ENCODE measurements around the gene MGAT3. TPM values are rescaled to one million over a fixed set of nuclear protein-coding genes. Genes with fewer than 3 reads are reported as not detected.

The MGAT3 gene
- total and polyA plus RNA-seq, 2 of the 8 experiments (the other 6 are each of a cell fraction or from before 2014, with no cell fraction given): 4.3 to 9.2 TPM

DNA sequence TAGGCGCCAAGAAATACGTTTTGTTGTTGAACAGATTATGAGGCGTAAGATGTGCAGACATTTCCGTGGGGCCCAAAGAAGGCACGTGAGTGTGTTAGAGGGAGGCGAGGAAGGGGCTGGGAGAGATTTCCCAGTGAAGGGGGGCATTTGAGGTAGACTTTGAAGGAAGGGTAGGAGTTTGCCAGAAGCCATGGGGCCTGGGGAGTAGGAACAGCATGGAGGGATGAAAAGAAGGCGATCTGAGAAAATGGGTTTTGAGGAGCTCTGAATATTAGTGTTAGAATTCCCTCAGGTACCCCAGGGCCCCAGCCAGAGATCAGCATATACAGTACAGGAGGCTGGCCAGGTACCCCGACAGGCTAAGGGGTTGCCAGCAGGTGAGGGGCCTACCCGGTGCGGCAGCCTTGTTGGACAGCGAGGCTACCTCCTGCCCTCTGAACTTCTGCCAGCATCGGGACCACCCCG is 44.9 kb downstream of the MGAT3 start:
- Histone ChIP-seq H3K4me2 (ENCODE audit: insufficient read depth in 1 of 2, low read depth in 2 of 2, low read length in 2 of 2) (peak overlapping the region; percentile 77 to 86), H2BK12ac (ENCODE audit: low read depth, low read length) (peak overlapping the region; percentile 50; the same call in 1 of the 2 replicates), H3K23me2 (ENCODE audit: low read depth, low read length) (peaks cover 5% of the 10 kb centered on the region), H3K79me1 (ENCODE audit: low read depth, low read length) (peaks cover 3% of the 10 kb centered on the region; the same call in 1 of the 2 replicates), H4K91ac (replicated peaks; ENCODE audit: insufficient read length, low read length) (no peak overlapping the region), H3K79me2 (ENCODE audit: control insufficient read depth in 1 of 2, insufficient read depth in 2 of 2, low read length in 2 of 2) (peaks cover 5 to 13% of the 10 kb centered on the region in 2 experiments; a peak in 3 of 4 replicates), H3K36me3 (ENCODE audit: control insufficient read depth in 2 of 4, insufficient read depth in 4 of 4, low read length in 3 of 4) (peaks cover 5 to 26% (median 18%) of the 10 kb centered on the region in 4 experiments), H4K20me1 (replicated peaks in 1 of 2; ENCODE audit: control insufficient read depth in 1 of 2, insufficient read depth in 2 of 2, low read length in 2 of 2) (peaks cover 16 to 26% of the 10 kb centered on the region in 2 experiments), H3K4ac (replicated peaks; ENCODE audit: insufficient read length, low read depth, low read length) (peak overlapping the region; percentile 13), H3K9ac (replicated peaks in 1 of 4; ENCODE audit: extremely low read depth in 1 of 4, low read depth in 3 of 4, low read length in 3 of 4) (peak overlapping the region in 1 of 4 experiments; percentile 13; a peak in 1 of 7 replicates), H3K14ac (ENCODE audit: insufficient read length) (no peak overlapping the region), H3K4me1 (replicated peaks in 1 of 4; ENCODE audit: control insufficient read depth in 3 of 4, insufficient read depth in 4 of 4, low read length in 3 of 4) (peaks cover 3 to 9% (median 4%) of the 10 kb centered on the region in 4 experiments; a peak in 6 of 7 replicates), H2BK5ac (ENCODE audit: low read depth, low read length) (no peak overlapping the region), H3K9me3 (ENCODE audit: insufficient read depth in 2 of 2, low read depth in 1 of 2, low read length in 1 of 2) (no peaks in the 10 kb centered on the region), H3K56ac (replicated peaks; ENCODE audit: insufficient read length, low read depth, low read length) (no peak overlapping the region), H4K8ac (ENCODE audit: extremely low read depth, insufficient read depth, low read length) (no peak overlapping the region), H3K18ac (ENCODE audit: extremely low read depth, low read length) (no peak overlapping the region), H3K27me3 (replicated peaks in 1 of 4; ENCODE audit: control insufficient read depth in 3 of 4, extremely low read depth in 1 of 4, insufficient read depth in 3 of 4, low read length in 3 of 4) (peaks cover 0 to 55% (median 31%) of the 10 kb centered on the region in 4 experiments; a peak in 6 of 7 replicates), H3K23ac (ENCODE audit: insufficient read length) (no peak overlapping the region), H2BK15ac (ENCODE audit: low read length) (no peak overlapping the region; the same call in 1 of the 2 replicates), H2AFZ (ENCODE audit: low read length) (no peak overlapping the region), H2BK120ac (replicated peaks; ENCODE audit: low read depth, low read length) (no peak overlapping the region), H3K4me3 (ENCODE audit: extremely low read depth in 1 of 4, insufficient read depth in 2 of 4, low read depth in 3 of 4, low read length in 4 of 4) (peak overlapping the region; percentile 68 to 88 (median 80)), H4K5ac (ENCODE audit: insufficient read length, low read depth, low read length) (no peak overlapping the region), H2AK5ac (ENCODE audit: low read depth, low read length) (no peak overlapping the region), H2BK20ac (ENCODE audit: low read length) (no peak overlapping the region), H3K27ac (ENCODE audit: low read depth, low read length) (no peak overlapping the region)
- DNase-seq (ENCODE audit: low read depth in 1 of 2, low spot score in 2 of 2) (no peak), FAIRE-seq (no peak)
- ChIA-PET POLR2A (ENCODE audit: partially characterized antibody) (interaction anchor here (0.5 to 4.6 kb wide), 14 partner anchors 9 to 662 kb away, joined by 3 to 42 read pairs (median 4); partner anchors contain the start of genes ATF4 and RPL3), CTCF (ENCODE audit: partially characterized antibody) (interaction anchor here (0.7 to 19.7 kb wide), 7 partner anchors 9 to 170 kb away, joined by 3 to 361 read pairs (median 4); partner anchors contain the start of gene RPS19BP1)
- TF ChIP-seq KDM4A (IDR thresholded peaks at IDR 0.05; ENCODE audit: low read depth, low read length, severe bottlenecking) (peak; percentile 3), SP2 (IDR thresholded peaks at IDR 0.05; ENCODE audit: low read length) (no peak), CTBP2 (IDR thresholded peaks at IDR 0.05; ENCODE audit: borderline replicate concordance, insufficient read depth, insufficient read length, low read length) (no peak), HDAC2 (IDR thresholded peaks at IDR 0.05; ENCODE audit: borderline replicate concordance in 1 of 2, low read depth in 2 of 2, low read length in 2 of 2) (0 out of 4 replicates have a peak, but pooled peaks of 1 of the 2 experiments have one; percentile 17)
- TF ChIP-seq, protein P1, sequence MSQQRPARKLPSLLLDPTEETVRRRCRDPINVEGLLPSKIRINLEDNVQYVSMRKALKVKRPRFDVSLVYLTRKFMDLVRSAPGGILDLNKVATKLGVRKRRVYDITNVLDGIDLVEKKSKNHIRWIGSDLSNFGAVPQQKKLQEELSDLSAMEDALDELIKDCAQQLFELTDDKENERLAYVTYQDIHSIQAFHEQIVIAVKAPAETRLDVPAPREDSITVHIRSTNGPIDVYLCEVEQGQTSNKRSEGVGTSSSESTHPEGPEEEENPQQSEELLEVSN (IDR thresholded peaks at IDR 0.05): no peak
- 30% methylated on average over 13 of the region's 13 CpGs; no CpG with 5 or more reads in 1 of the 2 experiments for WGBS, 2 experiments (ENCODE audit: extremely low coverage in 1 of 2, insufficient coverage in 1 of 2, insufficient read length in 1 of 2, insufficient replicate concordance in 2 of 2, low coverage in 1 of 2, low lambda C conversion rate in 2 of 2, missing lambda C conversion rate in 1 of 2)

Data from H1 (cell line).